ENCODE data around the gene PDIK1L.
A peak's percentile ranks its signal among the peaks of the same experiment; 100 is the strongest.
"Not testable (repeated sequence)": the region's sequence is repeated elsewhere in the genome, so short reads cannot be mapped to it uniquely, and the experiment has no call there.

Gene PDIK1L

DNA sequence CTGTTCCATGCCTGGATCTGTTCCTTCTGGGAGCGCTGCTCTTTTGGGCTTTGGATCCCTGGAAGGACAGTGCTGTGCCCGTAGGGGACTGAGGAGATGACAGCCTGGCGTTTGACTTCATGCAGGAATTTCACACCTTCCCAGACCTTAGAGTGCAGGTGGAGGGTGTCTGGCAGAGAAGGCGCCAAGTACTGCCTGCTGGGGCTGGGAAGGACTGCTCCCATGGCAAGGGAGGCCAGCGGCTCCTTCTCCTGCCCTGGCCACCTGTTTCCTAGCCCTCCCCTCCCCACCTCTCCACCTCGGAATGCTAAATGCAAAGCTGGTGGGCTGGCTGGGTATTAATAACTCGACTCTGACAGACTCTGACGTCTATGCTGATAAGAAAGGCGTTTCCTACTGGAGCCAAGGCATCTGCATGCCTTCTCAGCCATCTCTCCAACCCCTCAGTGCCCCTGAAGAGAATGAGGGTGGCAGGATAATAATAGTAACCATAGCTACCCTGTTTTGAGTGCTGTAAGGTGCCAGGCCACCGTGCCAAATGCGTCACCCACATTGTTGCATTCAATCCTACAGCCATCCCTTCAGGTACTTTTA lies 17.5 kb upstream of the PDIK1L start:
- Mint-ChIP-seq H3K27ac (peak overlapping the region; percentile 82), H3K27me3 (ENCODE audit: low read depth, poor library complexity) (peaks cover 3% of the 10 kb centered on the region), H3K9me3 (peaks cover 22% of the 10 kb centered on the region), H3K36me3 (ENCODE audit: low read depth) (no peaks in the 10 kb centered on the region), H3K4me3 (peak overlapping the region; percentile 28), H3K4me1 (peaks cover 41% of the 10 kb centered on the region)
- TF ChIP-seq, protein P1, sequence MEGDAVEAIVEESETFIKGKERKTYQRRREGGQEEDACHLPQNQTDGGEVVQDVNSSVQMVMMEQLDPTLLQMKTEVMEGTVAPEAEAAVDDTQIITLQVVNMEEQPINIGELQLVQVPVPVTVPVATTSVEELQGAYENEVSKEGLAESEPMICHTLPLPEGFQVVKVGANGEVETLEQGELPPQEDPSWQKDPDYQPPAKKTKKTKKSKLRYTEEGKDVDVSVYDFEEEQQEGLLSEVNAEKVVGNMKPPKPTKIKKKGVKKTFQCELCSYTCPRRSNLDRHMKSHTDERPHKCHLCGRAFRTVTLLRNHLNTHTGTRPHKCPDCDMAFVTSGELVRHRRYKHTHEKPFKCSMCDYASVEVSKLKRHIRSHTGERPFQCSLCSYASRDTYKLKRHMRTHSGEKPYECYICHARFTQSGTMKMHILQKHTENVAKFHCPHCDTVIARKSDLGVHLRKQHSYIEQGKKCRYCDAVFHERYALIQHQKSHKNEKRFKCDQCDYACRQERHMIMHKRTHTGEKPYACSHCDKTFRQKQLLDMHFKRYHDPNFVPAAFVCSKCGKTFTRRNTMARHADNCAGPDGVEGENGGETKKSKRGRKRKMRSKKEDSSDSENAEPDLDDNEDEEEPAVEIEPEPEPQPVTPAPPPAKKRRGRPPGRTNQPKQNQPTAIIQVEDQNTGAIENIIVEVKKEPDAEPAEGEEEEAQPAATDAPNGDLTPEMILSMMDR (IDR thresholded peaks at IDR 0.05): no peak
- no peak for DNase-seq

DNA sequence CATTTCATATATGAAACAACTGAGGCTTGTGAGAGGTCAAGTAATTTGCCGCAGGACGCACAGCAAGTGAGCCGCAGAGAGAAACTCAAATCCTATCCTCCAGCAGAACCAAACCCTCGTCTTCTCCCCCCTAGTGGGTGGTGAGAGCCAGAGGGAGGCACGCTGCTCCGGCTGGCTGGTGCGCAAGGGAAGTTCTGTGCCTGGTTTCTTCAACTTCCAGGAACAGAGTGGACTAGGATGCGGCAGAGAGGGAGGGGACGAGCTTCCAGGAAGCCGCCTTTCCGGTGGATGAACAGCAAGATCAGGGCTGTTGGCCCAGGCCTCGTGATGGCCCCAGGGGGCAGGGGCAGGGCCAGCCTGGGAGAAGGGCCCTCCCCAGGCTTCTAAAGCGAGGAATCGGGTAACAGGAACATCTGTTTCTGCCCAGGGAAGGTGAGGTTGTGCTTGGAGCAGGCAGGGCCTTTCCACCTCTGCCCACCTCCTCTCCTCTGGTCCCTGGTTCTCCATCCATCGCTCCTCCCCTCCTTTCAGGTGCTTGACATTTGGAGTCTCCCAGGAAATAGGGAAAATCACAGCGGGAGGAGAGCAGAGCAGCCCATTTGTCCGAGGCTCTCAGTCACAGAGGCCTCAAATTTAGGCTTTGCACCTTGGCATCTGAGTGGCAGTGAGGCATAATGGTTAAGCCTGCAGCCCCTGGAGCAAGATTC lies 16.8 kb upstream of the PDIK1L start:
- Mint-ChIP-seq H3K4me3 (peak overlapping the region; percentile 28), H3K36me3 (ENCODE audit: low read depth) (no peaks in the 10 kb centered on the region), H3K4me1 (peaks cover 41% of the 10 kb centered on the region), H3K27me3 (ENCODE audit: low read depth, poor library complexity) (peaks cover 8% of the 10 kb centered on the region), H3K27ac (peak overlapping the region; percentile 82), H3K9me3 (peaks cover 19% of the 10 kb centered on the region)
- peak; percentile 58 for DNase-seq
- TF ChIP-seq, protein P1 (IDR thresholded peaks at IDR 0.05): no peak

DNA sequence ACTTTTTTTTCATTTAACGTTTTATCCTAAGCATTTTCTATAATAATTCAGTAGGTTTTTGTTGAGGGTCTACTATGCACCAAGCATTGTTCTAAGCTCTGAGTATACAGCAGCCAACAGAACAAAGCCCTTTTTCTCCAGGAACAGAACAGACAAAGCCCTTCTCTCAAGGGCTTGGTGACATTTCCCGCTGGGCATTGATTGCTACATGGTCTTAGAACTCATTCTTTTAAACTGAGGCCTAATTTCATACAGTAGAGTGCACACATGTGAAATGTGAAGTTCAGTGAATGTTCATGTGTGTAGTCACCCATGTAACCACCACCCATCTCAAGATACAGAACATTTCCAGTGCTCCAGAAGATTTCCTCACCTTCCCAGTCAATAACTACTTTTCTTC lies 15.2 kb upstream of the PDIK1L start:
- DNase-seq: no peak
- Mint-ChIP-seq H3K27ac (no peak overlapping the region), H3K36me3 (ENCODE audit: low read depth) (no peaks in the 10 kb centered on the region), H3K4me1 (peaks cover 41% of the 10 kb centered on the region), H3K4me3 (no peak overlapping the region), H3K27me3 (ENCODE audit: low read depth, poor library complexity) (peaks cover 16% of the 10 kb centered on the region), H3K9me3 (peaks cover 5% of the 10 kb centered on the region)
- TF ChIP-seq, protein P1 (IDR thresholded peaks at IDR 0.05): no peak

GRCh38 chr1:26097696-26098095 lies 13.9 kb upstream of the PDIK1L start:
- Mint-ChIP-seq H3K36me3 (ENCODE audit: low read depth) (no peaks in the 10 kb centered on the region), H3K27ac (no peak overlapping the region), H3K4me1 (peaks cover 33% of the 10 kb centered on the region), H3K9me3 (no peaks in the 10 kb centered on the region), H3K4me3 (no peak overlapping the region), H3K27me3 (ENCODE audit: low read depth, poor library complexity) (peaks cover 23% of the 10 kb centered on the region)
- DNase-seq: no peak
- TF ChIP-seq, protein P1 (IDR thresholded peaks at IDR 0.05): no peak

DNA sequence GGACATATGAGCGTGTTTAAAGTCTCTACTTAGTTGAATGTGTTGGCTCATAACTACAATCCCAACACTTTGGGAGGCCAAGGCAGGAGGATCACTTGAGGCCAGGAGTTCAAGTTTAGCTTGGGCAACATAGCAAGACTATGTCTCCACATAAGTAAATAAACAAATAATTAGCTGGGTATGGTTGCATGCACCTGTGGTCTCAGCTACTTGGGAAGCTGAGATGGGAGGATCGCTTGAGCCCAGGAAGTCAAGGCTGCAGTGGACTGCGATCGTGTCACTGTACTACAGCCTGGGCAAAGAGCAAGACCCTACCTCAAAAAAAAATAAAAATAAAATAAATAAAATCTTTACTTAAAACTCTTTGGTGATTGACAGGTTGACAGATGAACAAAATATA lies 13.0 kb upstream of the PDIK1L start:
- no peak for DNase-seq
- TF ChIP-seq, protein P1 (IDR thresholded peaks at IDR 0.05): no peak
- Mint-ChIP-seq H3K9me3 (no peaks in the 10 kb centered on the region), H3K27me3 (ENCODE audit: low read depth, poor library complexity) (peaks cover 23% of the 10 kb centered on the region), H3K4me3 (no peak overlapping the region), H3K27ac (no peak overlapping the region), H3K4me1 (peaks cover 26% of the 10 kb centered on the region), H3K36me3 (ENCODE audit: low read depth) (no peaks in the 10 kb centered on the region)

- no peak overlapping the region for H3K4me3 Mint-ChIP-seq
- H3K9me3 Mint-ChIP-seq: no peaks in the 10 kb centered on the region
- H3K27ac Mint-ChIP-seq: no peak overlapping the region
- DNase-seq: no peak
- no peaks in the 10 kb centered on the region for H3K36me3 Mint-ChIP-seq (ENCODE audit: low read depth)
- peaks cover 20% of the 10 kb centered on the region for H3K4me1 Mint-ChIP-seq
- H3K27me3 Mint-ChIP-seq (ENCODE audit: low read depth, poor library complexity): peaks cover 23% of the 10 kb centered on the region
- TF ChIP-seq, protein P1 (IDR thresholded peaks at IDR 0.05): no peak
Observed at GRCh38 chr1:26099780-26100179, 11.8 kb upstream of the PDIK1L start.

- H3K9me3 Mint-ChIP-seq; H3K36me3 Mint-ChIP-seq (ENCODE audit: low read depth); H3K4me3 Mint-ChIP-seq; H3K27ac Mint-ChIP-seq; DNase-seq: not testable (repeated sequence)
- Mint-ChIP-seq H3K4me1 (peaks cover 20% of the 10 kb centered on the region), H3K27me3 (ENCODE audit: low read depth, poor library complexity) (peaks cover 23% of the 10 kb centered on the region)
Observed at GRCh38 chr1:26100204-26100603, 11.4 kb upstream of the PDIK1L start.

Measured in nephron progenitor cell (in vitro differentiated cells).